ENCODE results near the gene RBPJ. TPM values are rescaled to one million over a fixed set of nuclear protein-coding genes. Genes with fewer than 3 reads are reported as not detected.

RBPJ gene
- total and polyA plus RNA-seq, 2 experiments from 2014 or later: 50.3 to 80.3 TPM

DNA sequence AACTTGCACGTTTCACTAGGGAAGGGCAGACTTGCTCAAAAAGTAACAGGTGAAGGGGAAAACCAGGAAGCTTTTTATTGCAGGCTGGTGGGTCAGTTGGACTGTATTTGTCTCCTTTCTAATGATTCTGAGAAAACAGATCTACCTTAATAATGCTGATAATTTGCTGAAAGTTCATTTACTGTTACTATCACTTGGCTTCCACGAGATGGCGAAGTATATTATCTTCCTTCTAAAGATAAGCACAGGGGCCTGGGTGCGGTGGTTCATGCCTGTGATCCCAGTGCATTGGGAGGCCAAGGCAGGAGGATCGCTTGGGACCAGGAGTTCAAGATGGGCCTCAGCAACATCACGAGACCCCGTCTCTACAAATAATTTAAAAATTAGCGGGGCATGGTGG lies 153.1 kb downstream of the RBPJ start:
- peaks cover 3% of the 10 kb centered on the region for H3K4me1 ChIP-seq (ENCODE audit: low read depth)
- H3K27ac ChIP-seq: no peak overlapping the region
- H3K4me3 ChIP-seq: no peak overlapping the region
- no peak for DNase-seq (ENCODE audit: low read depth in 1 of 2, low spot score in 1 of 2)
- no peaks in the 10 kb centered on the region for H3K9me3 ChIP-seq (ENCODE audit: low read depth)
- no peaks in the 10 kb centered on the region for H3K36me3 ChIP-seq
- TF ChIP-seq, protein P1, sequence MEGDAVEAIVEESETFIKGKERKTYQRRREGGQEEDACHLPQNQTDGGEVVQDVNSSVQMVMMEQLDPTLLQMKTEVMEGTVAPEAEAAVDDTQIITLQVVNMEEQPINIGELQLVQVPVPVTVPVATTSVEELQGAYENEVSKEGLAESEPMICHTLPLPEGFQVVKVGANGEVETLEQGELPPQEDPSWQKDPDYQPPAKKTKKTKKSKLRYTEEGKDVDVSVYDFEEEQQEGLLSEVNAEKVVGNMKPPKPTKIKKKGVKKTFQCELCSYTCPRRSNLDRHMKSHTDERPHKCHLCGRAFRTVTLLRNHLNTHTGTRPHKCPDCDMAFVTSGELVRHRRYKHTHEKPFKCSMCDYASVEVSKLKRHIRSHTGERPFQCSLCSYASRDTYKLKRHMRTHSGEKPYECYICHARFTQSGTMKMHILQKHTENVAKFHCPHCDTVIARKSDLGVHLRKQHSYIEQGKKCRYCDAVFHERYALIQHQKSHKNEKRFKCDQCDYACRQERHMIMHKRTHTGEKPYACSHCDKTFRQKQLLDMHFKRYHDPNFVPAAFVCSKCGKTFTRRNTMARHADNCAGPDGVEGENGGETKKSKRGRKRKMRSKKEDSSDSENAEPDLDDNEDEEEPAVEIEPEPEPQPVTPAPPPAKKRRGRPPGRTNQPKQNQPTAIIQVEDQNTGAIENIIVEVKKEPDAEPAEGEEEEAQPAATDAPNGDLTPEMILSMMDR (IDR thresholded peaks at IDR 0.05; ENCODE audit: low read depth, low read length): no peak
- no peaks in the 10 kb centered on the region for H3K27me3 ChIP-seq

- Histone ChIP-seq H3K27ac (no peak overlapping the region), H3K27me3 (no peaks in the 10 kb centered on the region), H3K4me3 (no peak overlapping the region), H3K9me3 (ENCODE audit: low read depth) (no peaks in the 10 kb centered on the region), H3K4me1 (ENCODE audit: low read depth) (peaks cover 10% of the 10 kb centered on the region), H3K36me3 (no peaks in the 10 kb centered on the region)
- no peak for DNase-seq (ENCODE audit: low read depth in 1 of 2, low spot score in 1 of 2)
- TF ChIP-seq, protein P1 (IDR thresholded peaks at IDR 0.05; ENCODE audit: low read depth, low read length): no peak
Measured at GRCh38 chr4:26474551-26474950, 153.7 kb downstream of the RBPJ start.

DNA sequence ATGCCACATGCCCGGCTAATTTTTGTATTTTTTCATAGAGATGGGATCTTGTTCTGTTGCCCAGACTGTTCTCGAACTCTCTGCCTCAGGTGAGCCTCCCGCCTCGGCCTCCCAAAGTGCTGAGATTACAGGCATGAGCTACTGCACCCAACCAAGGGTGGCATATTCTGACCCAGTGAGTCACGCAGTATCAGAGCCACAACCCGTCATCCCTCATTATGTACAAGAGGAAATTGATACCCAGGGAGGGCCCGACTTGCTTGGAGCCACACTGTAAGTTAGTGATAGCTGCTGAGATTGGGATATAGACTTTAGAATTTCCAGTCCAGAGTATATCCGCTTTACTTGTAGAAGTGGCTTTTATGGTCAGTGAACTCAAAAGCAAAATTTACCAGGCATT lies 154.9 kb downstream of the RBPJ start:
- DNase-seq (ENCODE audit: low read depth in 1 of 2, low spot score in 1 of 2): no peak
- TF ChIP-seq, protein P1 (IDR thresholded peaks at IDR 0.05; ENCODE audit: low read depth, low read length): no peak
- Histone ChIP-seq H3K4me3 (no peak overlapping the region), H3K4me1 (ENCODE audit: low read depth) (peaks cover 11% of the 10 kb centered on the region), H3K27me3 (no peaks in the 10 kb centered on the region), H3K27ac (no peak overlapping the region), H3K9me3 (ENCODE audit: low read depth) (no peaks in the 10 kb centered on the region), H3K36me3 (no peaks in the 10 kb centered on the region)

DNA sequence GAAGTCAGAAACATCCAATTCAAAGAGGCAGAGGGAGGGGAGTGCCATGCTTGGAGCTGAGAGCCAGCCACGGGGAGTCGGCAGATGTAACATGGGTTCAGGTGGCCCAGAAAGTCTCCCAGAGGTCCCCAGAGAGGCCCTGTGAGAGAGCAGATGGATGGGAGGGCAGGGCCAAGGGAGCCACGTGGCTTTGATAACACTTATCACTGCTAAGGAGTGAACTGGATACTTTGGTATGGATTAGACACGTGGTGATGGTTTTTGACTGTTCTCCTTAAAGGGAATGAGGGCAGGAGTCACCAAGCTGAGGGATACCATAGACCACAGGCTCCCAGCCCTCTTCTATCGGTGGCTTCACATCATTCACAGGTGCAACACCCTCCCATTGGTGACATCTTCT lies 155.7 kb downstream of the RBPJ start:
- no peak for DNase-seq (ENCODE audit: low read depth in 1 of 2, low spot score in 1 of 2)
- TF ChIP-seq, protein P1 (IDR thresholded peaks at IDR 0.05; ENCODE audit: low read depth, low read length): no peak

DNA sequence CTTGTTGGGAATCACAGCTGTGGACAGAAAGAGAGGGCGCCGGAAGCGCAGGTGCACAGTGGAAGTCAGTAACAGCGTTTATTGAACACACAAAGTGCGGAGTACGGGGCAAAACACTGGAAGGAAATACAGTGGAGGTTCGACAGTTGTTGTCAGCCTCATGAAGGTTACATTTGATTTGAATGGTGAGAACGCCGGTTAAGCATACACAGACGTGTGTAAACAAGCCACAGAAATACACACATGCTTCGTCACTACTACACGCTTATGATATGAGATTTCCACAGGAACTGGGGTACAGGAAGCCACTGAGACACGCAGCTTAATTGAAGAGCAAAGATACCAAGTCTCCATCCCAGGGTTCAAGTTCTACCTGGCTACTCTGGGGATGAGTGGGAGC lies 157.5 kb downstream of the RBPJ start:
- DNase-seq (ENCODE audit: low read depth in 1 of 2, low spot score in 1 of 2): no peak
- Histone ChIP-seq H3K9me3 (ENCODE audit: low read depth) (no peaks in the 10 kb centered on the region), H3K4me1 (ENCODE audit: low read depth) (peaks cover 20% of the 10 kb centered on the region), H3K27ac (no peak overlapping the region), H3K36me3 (no peaks in the 10 kb centered on the region), H3K27me3 (no peaks in the 10 kb centered on the region), H3K4me3 (no peak overlapping the region)
- TF ChIP-seq, protein P1 (IDR thresholded peaks at IDR 0.05; ENCODE audit: low read depth, low read length): no peak

More for the DNA sequence above, 155.7 kb downstream of the RBPJ start:
- H3K4me1 ChIP-seq (ENCODE audit: low read depth): peaks cover 11% of the 10 kb centered on the region
- no peaks in the 10 kb centered on the region for H3K27me3 ChIP-seq
- H3K9me3 ChIP-seq (ENCODE audit: low read depth): no peaks in the 10 kb centered on the region
- no peak overlapping the region for H3K4me3 ChIP-seq
- no peak overlapping the region for H3K27ac ChIP-seq
- no peaks in the 10 kb centered on the region for H3K36me3 ChIP-seq

Measured in cardiac muscle cell (in vitro differentiated cells and primary cell).